ENCODE results near the gene CCDC15. TPM values are rescaled to one million over a fixed set of nuclear protein-coding genes. Genes with fewer than 3 reads are reported as not detected.
A peak's percentile ranks its signal among the peaks of the same experiment; 100 is the strongest.
"Not testable (repeated sequence)": the region's sequence is repeated elsewhere in the genome, so short reads cannot be mapped to it uniquely, and the experiment has no call there.

CCDC15 gene
- total RNA-seq, 1 donor from 2014 or later, result 6.1 TPM

GRCh38 chr11:124950601-124951330 lies 3.2 kb upstream of the CCDC15 start:
- no peak for DNase-seq (ENCODE audit: low read depth, low spot score)
- H3K27ac Mint-ChIP-seq (ENCODE audit: unreplicated experiment), result no peak overlapping the region
- H3K27me3 Mint-ChIP-seq (ENCODE audit: low read depth), result peaks cover 7% of the 10 kb centered on the region
- no peak overlapping the region for H3K4me3 Mint-ChIP-seq
- peaks cover 5% of the 10 kb centered on the region for H3K36me3 Mint-ChIP-seq (ENCODE audit: low read depth)
- H3K9me3 Mint-ChIP-seq, result peaks cover 3% of the 10 kb centered on the region
- TF ChIP-seq, protein P1, sequence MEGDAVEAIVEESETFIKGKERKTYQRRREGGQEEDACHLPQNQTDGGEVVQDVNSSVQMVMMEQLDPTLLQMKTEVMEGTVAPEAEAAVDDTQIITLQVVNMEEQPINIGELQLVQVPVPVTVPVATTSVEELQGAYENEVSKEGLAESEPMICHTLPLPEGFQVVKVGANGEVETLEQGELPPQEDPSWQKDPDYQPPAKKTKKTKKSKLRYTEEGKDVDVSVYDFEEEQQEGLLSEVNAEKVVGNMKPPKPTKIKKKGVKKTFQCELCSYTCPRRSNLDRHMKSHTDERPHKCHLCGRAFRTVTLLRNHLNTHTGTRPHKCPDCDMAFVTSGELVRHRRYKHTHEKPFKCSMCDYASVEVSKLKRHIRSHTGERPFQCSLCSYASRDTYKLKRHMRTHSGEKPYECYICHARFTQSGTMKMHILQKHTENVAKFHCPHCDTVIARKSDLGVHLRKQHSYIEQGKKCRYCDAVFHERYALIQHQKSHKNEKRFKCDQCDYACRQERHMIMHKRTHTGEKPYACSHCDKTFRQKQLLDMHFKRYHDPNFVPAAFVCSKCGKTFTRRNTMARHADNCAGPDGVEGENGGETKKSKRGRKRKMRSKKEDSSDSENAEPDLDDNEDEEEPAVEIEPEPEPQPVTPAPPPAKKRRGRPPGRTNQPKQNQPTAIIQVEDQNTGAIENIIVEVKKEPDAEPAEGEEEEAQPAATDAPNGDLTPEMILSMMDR (conservative IDR thresholded peaks at IDR 0.05), result no peak
- H3K4me1 Mint-ChIP-seq, result no peaks in the 10 kb centered on the region

DNA sequence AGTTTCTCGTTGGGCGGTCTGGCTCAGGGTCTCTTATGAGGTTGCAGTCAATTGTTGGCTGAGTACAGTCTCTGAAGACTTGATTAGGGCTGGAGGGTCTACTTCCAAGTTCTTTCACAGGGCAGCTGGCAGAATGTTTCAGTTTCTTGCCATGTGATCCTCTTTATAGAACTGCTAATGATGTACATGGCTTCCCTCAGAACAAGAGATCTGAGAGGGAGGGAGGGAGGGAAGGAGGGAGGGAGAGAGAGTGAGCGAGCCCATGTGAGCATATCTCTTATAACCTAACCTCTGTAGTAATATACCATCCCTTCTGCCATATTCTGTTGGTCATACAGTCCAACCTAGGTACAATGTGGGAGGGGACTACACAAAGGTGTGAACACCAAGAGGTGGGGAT lies 2.7 kb upstream of the CCDC15 start:
- Mint-ChIP-seq H3K36me3 (ENCODE audit: low read depth) (peaks cover 5% of the 10 kb centered on the region), H3K4me3 (no peak overlapping the region), H3K4me1 (no peaks in the 10 kb centered on the region), H3K9me3 (peaks cover 3% of the 10 kb centered on the region), H3K27me3 (ENCODE audit: low read depth) (peaks cover 7% of the 10 kb centered on the region), H3K27ac (ENCODE audit: unreplicated experiment) (no peak overlapping the region)
- TF ChIP-seq, protein P1 (conservative IDR thresholded peaks at IDR 0.05), result no peak
- no peak for DNase-seq (ENCODE audit: low read depth, low spot score)

DNA sequence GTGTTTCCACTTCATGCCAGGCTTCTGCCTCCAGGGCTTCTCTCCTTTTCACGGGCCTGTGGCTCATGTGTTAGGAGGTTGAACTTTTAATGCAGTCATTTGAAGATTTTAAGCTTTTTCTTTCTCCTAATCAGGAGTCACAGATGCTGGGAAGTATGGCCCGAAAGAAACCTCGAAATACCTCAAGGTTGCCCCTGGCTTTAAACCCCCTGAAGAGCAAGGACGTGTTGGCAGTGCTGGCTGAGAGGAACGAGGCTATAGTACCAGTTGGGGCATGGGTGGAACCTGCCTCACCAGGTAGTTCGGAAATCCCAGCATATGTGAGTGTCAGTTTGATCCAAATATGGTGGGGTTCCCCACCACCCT lies 571 bp downstream of the CCDC15 start:
- DNase-seq (ENCODE audit: low read depth, low spot score), result no peak

DNA sequence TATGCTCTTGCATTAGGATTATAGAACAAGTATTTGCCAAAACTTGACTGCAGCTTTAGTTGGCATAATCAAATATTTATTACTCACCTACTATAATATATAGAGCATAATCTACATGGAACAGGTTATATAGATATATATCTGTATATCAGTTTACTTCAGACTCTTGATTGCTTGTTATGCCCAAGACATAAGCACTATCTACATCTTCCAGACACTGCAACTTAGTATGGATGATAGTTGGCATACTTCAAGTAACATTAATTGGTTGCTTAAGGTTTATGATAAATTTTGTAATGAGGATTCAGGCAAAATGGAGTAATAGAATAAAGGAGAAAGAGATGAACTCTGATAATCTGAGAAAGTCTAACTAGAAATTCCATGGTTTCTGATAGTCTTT lies 1.0 kb downstream of the CCDC15 start:
- H3K4me3 Mint-ChIP-seq, result no peak overlapping the region
- TF ChIP-seq, protein P1 (conservative IDR thresholded peaks at IDR 0.05), result no peak
- DNase-seq (ENCODE audit: low read depth, low spot score), result no peak
- H3K27ac Mint-ChIP-seq (ENCODE audit: unreplicated experiment), result no peak overlapping the region
- H3K9me3 Mint-ChIP-seq, result no peaks in the 10 kb centered on the region
- H3K36me3 Mint-ChIP-seq (ENCODE audit: low read depth), result no peaks in the 10 kb centered on the region
- no peaks in the 10 kb centered on the region for H3K27me3 Mint-ChIP-seq (ENCODE audit: low read depth)
- H3K4me1 Mint-ChIP-seq, result no peaks in the 10 kb centered on the region

More for the DNA sequence above, 571 bp downstream of the CCDC15 start:
- no peaks in the 10 kb centered on the region for H3K27me3 Mint-ChIP-seq (ENCODE audit: low read depth)
- H3K36me3 Mint-ChIP-seq (ENCODE audit: low read depth), result no peaks in the 10 kb centered on the region
- H3K4me1 Mint-ChIP-seq, result no peaks in the 10 kb centered on the region
- H3K27ac Mint-ChIP-seq (ENCODE audit: unreplicated experiment), result no peak overlapping the region
- no peaks in the 10 kb centered on the region for H3K9me3 Mint-ChIP-seq
- no peak overlapping the region for H3K4me3 Mint-ChIP-seq
- TF ChIP-seq, protein P1 (conservative IDR thresholded peaks at IDR 0.05), result no peak

- Mint-ChIP-seq H3K4me3 (no peak overlapping the region), H3K27me3 (ENCODE audit: low read depth) (no peaks in the 10 kb centered on the region), H3K36me3 (ENCODE audit: low read depth) (peaks cover 7% of the 10 kb centered on the region), H3K9me3 (no peaks in the 10 kb centered on the region), H3K27ac (ENCODE audit: unreplicated experiment) (no peak overlapping the region), H3K4me1 (no peaks in the 10 kb centered on the region)
- DNase-seq (ENCODE audit: low read depth, low spot score), result no peak
- TF ChIP-seq, protein P1 (conservative IDR thresholded peaks at IDR 0.05), result peak; percentile 84
These were observed 8.1 kb downstream of the CCDC15 start for GRCh38 chr11:124961972-124962609.

- not testable (repeated sequence) for H3K27me3 Mint-ChIP-seq (ENCODE audit: low read depth)
These were observed 14.2 kb downstream of the CCDC15 start for GRCh38 chr11:124968197-124968596.

More at GRCh38 chr11:124968197-124968596, 14.2 kb downstream of the CCDC15 start:
- H3K27ac Mint-ChIP-seq (ENCODE audit: unreplicated experiment); DNase-seq (ENCODE audit: low read depth, low spot score); H3K4me3 Mint-ChIP-seq; H3K4me1 Mint-ChIP-seq; H3K9me3 Mint-ChIP-seq: not testable (repeated sequence)
- H3K36me3 Mint-ChIP-seq (ENCODE audit: low read depth), result peaks cover 20% of the 10 kb centered on the region
